ENCODE measurements around the gene WNT3.

WNT3 gene

GRCh38 chr17:46818929-46819859 is 702 bp upstream of the WNT3 start:
- H3K4me3 ChIP-seq (ENCODE audit: low read depth, low read length), result no peak overlapping the region
- no peak for TF ChIP-seq CTCF (IDR thresholded peaks at IDR 0.05; ENCODE audit: borderline replicate concordance, insufficient read depth, low read depth, low read length)

- no peak for TF ChIP-seq CTCF (IDR thresholded peaks at IDR 0.05; ENCODE audit: borderline replicate concordance, insufficient read depth, low read depth, low read length)
Observed at GRCh38 chr17:46817901-46818209, 637 bp downstream of the WNT3 start.

GRCh38 chr17:46817151-46817900 is 1.2 kb downstream of the WNT3 start:
- no peak overlapping the region for H3K4me3 ChIP-seq (ENCODE audit: low read depth, low read length)
- no peak for TF ChIP-seq CTCF (IDR thresholded peaks at IDR 0.05; ENCODE audit: borderline replicate concordance, insufficient read depth, low read depth, low read length)

More at GRCh38 chr17:46817901-46818209, 637 bp downstream of the WNT3 start:
- H3K4me3 ChIP-seq (ENCODE audit: low read depth, low read length), result no peak overlapping the region

GRCh38 chr17:46815474-46816353 is 2.8 kb downstream of the WNT3 start:
- H3K4me3 ChIP-seq (ENCODE audit: low read depth, low read length), result no peak overlapping the region
- TF ChIP-seq CTCF (IDR thresholded peaks at IDR 0.05; ENCODE audit: borderline replicate concordance, insufficient read depth, low read depth, low read length), result no peak

GRCh38 chr17:46814446-46814845 is 4.0 kb downstream of the WNT3 start:
- no peak for TF ChIP-seq CTCF (IDR thresholded peaks at IDR 0.05; ENCODE audit: borderline replicate concordance, insufficient read depth, low read depth, low read length)
- H3K4me3 ChIP-seq (ENCODE audit: low read depth, low read length), result no peak overlapping the region

GRCh38 chr17:46813920-46814319 is 4.6 kb downstream of the WNT3 start:
- H3K4me3 ChIP-seq (ENCODE audit: low read depth, low read length), result no peak overlapping the region
- no peak for TF ChIP-seq CTCF (IDR thresholded peaks at IDR 0.05; ENCODE audit: borderline replicate concordance, insufficient read depth, low read depth, low read length)

All from GM12875 (cell line).